OCI-LY1 (cell line): ENCODE data around the gene USP27X.

Experiments used
- H2AFZ ChIP-seq: fragments of 200-600 bp; sonication (generic), shearing (Covaris generic); 2 replicates; pipeline ENCODE4 v1.6.0; 2014; ENCODE audit warnings: antibody characterized with exemption, mild to moderate bottlenecking, low read length
- H3F3A ChIP-seq: fragments of 200-600 bp; sonication (generic), shearing (Covaris generic); 2 replicates; pipeline ENCODE4 v1.6.0; 2014; ENCODE audit warnings: mild to moderate bottlenecking, antibody characterized with exemption, low read length, moderate library complexity; ENCODE audit not compliant: insufficient read depth
- H3K27ac ChIP-seq: fragments of 200-600 bp; sonication (generic); 2 replicates; pipeline ENCODE4 v1.5.1; 2014; ENCODE audit warnings: low read length, mixed run types, mild to moderate bottlenecking, low read depth; ENCODE audit not compliant: poor library complexity, severe bottlenecking
- H3K27me3 ChIP-seq: fragments of 200-600 bp; sonication (generic); 2 replicates; pipeline ENCODE4 v1.6.0; 2014; ENCODE audit warnings: antibody characterized with exemption, mild to moderate bottlenecking, low read length, moderate library complexity; ENCODE audit not compliant: insufficient read depth
- H3K36me3 ChIP-seq: fragments of 200-600 bp; sonication (generic); 2 replicates; pipeline ENCODE4 v1.6.1; 2014; ENCODE audit warnings: mild to moderate bottlenecking, antibody characterized with exemption, low read length, moderate library complexity, mixed read lengths; ENCODE audit not compliant: insufficient read depth
- H3K4me1 ChIP-seq: fragments of 200-600 bp; sonication (generic); 2 replicates; pipeline ENCODE4 v1.5.1; 2014; ENCODE audit warnings: mild to moderate bottlenecking, low read length, moderate library complexity; ENCODE audit not compliant: insufficient read depth, severe bottlenecking
- H3K4me2 ChIP-seq: fragments of 200-600 bp; sonication (generic), shearing (Covaris generic); 2 replicates; pipeline ENCODE4 v1.6.1; 2014; ENCODE audit warnings: low read length
- H3K4me3 ChIP-seq: fragments of 200-600 bp; sonication (generic); 2 replicates; pipeline ENCODE4 v1.5.1; 2014; ENCODE audit warnings: low read length, low read depth, mild to moderate bottlenecking, mixed read lengths; ENCODE audit not compliant: poor library complexity, severe bottlenecking
- H3K79me2 ChIP-seq: fragments of 200-600 bp; shearing (Covaris generic); 2 replicates; pipeline ENCODE4 v1.6.1; 2016; ENCODE audit warnings: mixed run types, low read length, mixed read lengths; ENCODE audit not compliant: insufficient read depth
- H3K9ac ChIP-seq: fragments of 200-600 bp; sonication (generic), shearing (Covaris generic); 2 replicates; pipeline ENCODE4 v1.6.1; 2014; ENCODE audit warnings: mild to moderate bottlenecking, low read length, mixed read lengths
- H3K9me2 ChIP-seq: fragments of 200-600 bp; sonication (generic), shearing (Covaris generic); 2 replicates; pipeline ENCODE4 v1.6.1; 2014; ENCODE audit warnings: low read depth, mild to moderate bottlenecking, low read length, mixed read lengths
- H3K9me3 ChIP-seq: fragments of 200-600 bp; shearing (Covaris generic); 2 replicates; pipeline ENCODE4 v1.6.1; 2014; ENCODE audit warnings: low read length, mixed read lengths
- H4K20me1 ChIP-seq: fragments of 200-600 bp; sonication (generic), shearing (Covaris generic); 2 replicates; pipeline ENCODE4 v1.6.0; 2016; ENCODE audit warnings: mild to moderate bottlenecking, low read length; ENCODE audit not compliant: insufficient read depth
- CTCF ChIP-seq: fragments of 200-600 bp; sonication (generic), shearing (Covaris generic); IDR thresholded peaks from 2 replicates; pipeline ENCODE4 v1.5.1; 2017; ENCODE audit warnings: mild to moderate bottlenecking, antibody characterized with exemption, low read length, moderate library complexity, mixed read lengths
- EZH2 ChIP-seq: fragments of 200-600 bp; sonication (generic), shearing (Covaris generic); IDR thresholded peaks from 2 replicates; pipeline ENCODE4 v1.8.0; 2017; ENCODE audit warnings: borderline replicate concordance, mixed run types, mild to moderate bottlenecking, antibody characterized with exemption, low read length, moderate library complexity, mixed read lengths

The USP27X gene

GRCh38 chrX:49846522-49846921 is 32.8 kb upstream of the USP27X start:
- Histone ChIP-seq H3K36me3 (no peaks in the 10 kb centered on the region), H2AFZ (no peak overlapping the region), H3K4me1 (no peaks in the 10 kb centered on the region), H3K27ac (no peak overlapping the region), H3K27me3 (no peaks in the 10 kb centered on the region), H3K9ac (no peak overlapping the region), H3F3A (no peaks in the 10 kb centered on the region), H3K4me2 (no peak overlapping the region), H3K9me2 (no peaks in the 10 kb centered on the region), H3K79me2 (no peaks in the 10 kb centered on the region), H3K9me3 (no peaks in the 10 kb centered on the region), H4K20me1 (no peaks in the 10 kb centered on the region), H3K4me3 (no peak overlapping the region)
- TF ChIP-seq EZH2 (no peak), CTCF (no peak)

GRCh38 chrX:49848275-49848674 is 31.0 kb upstream of the USP27X start:
- TF ChIP-seq EZH2 (no peak), CTCF (no peak)
- Histone ChIP-seq H3K36me3 (no peaks in the 10 kb centered on the region), H3K4me2 (no peak overlapping the region), H3K79me2 (no peaks in the 10 kb centered on the region), H3K27ac (no peak overlapping the region), H3K9me2 (no peaks in the 10 kb centered on the region), H3K9ac (no peak overlapping the region), H4K20me1 (no peaks in the 10 kb centered on the region), H2AFZ (no peak overlapping the region), H3K27me3 (no peaks in the 10 kb centered on the region), H3K4me1 (no peaks in the 10 kb centered on the region), H3K9me3 (no peaks in the 10 kb centered on the region), H3K4me3 (no peak overlapping the region), H3F3A (no peaks in the 10 kb centered on the region)

GRCh38 chrX:49850028-49850427 is 29.3 kb upstream of the USP27X start:
- H4K20me1 ChIP-seq, result no peaks in the 10 kb centered on the region
- no peak overlapping the region for H2AFZ ChIP-seq
- H3K79me2 ChIP-seq, result no peaks in the 10 kb centered on the region
- no peaks in the 10 kb centered on the region for H3K9me3 ChIP-seq
- no peak overlapping the region for H3K9ac ChIP-seq
- no peaks in the 10 kb centered on the region for H3K27me3 ChIP-seq
- no peaks in the 10 kb centered on the region for H3K9me2 ChIP-seq
- no peaks in the 10 kb centered on the region for H3F3A ChIP-seq
- TF ChIP-seq CTCF (no peak), EZH2 (no peak)
- no peak overlapping the region for H3K27ac ChIP-seq
- H3K4me1 ChIP-seq, result no peaks in the 10 kb centered on the region
- no peak overlapping the region for H3K4me2 ChIP-seq
- no peak overlapping the region for H3K4me3 ChIP-seq
- H3K36me3 ChIP-seq, result no peaks in the 10 kb centered on the region
